PC-3 (cell line): ENCODE data around the gene SUMO3. TPM values are rescaled to one million over a fixed set of nuclear protein-coding genes. Genes with fewer than 3 reads are reported as not detected.

Source experiments
- ATAC-seq: fragments of 200-7000 bp; cut with Tn5 transposase; 2 replicates; pipeline ENCODE4 v1.9.1; 2020; ENCODE audit warnings: mild to moderate bottlenecking, moderate library complexity
- BruUV-seq: library from RNA; stranded (reverse); fragments of 400-500 nt; replicated peaks from 2 replicates; lab custom pipeline; 2021; lab: Mats Ljungman, UMichigan
- CTCF ChIA-PET: fragments of 300-600 bp; sonication (Branson Sonifier 250); formaldehyde crosslinking; loops from one replicate; lab custom pipeline; 2022; ENCODE audit warnings: antibody characterized with exemption; lab: Charles Lee
- POLR2A ChIA-PET: fragments of 300-600 bp; sonication (Branson Sonifier 250); formaldehyde crosslinking; loops from one replicate; lab custom pipeline; 2022; ENCODE audit warnings: antibody characterized with exemption; ENCODE audit not compliant: unreplicated experiment; lab: Charles Lee
- DNase-seq: peaks from one replicate; pipeline ENCODE4 v3.0.0-alpha.2; 2015
- H2AFZ ChIP-seq: fragments of 300-600 bp; sonication (generic); 2 replicates; pipeline ENCODE4 v1.6.0; 2016; ENCODE audit warnings: antibody characterized with exemption, low read length
- H3F3A ChIP-seq: fragments of 300-600 bp; sonication (generic); one replicate; pipeline ENCODE4 v1.6.0; 2017; ENCODE audit warnings: antibody characterized with exemption, low read length, control low read depth, mild to moderate bottlenecking; ENCODE audit not compliant: unreplicated experiment
- H3K27ac ChIP-seq: fragments of 300-600 bp; sonication (generic); 2 replicates; pipeline ENCODE4 v1.5.1; 2016; ENCODE audit warnings: mild to moderate bottlenecking, low read length
- H3K27me3 ChIP-seq: fragments of 300-600 bp; sonication (generic); 2 replicates; pipeline ENCODE4 v1.6.1; 2016; ENCODE audit warnings: low read length, mixed read lengths
- H3K36me3 ChIP-seq: fragments of 300-600 bp; sonication (generic); 2 replicates; pipeline ENCODE4 v1.6.1; 2016; ENCODE audit warnings: low read depth, mixed run types, low read length, mixed read lengths
- H3K4me1 ChIP-seq: fragments of 300-600 bp; sonication (generic); 2 replicates; pipeline ENCODE4 v1.5.1; 2016; ENCODE audit warnings: low read length; ENCODE audit not compliant: insufficient read depth
- H3K4me2 ChIP-seq: fragments of 300-600 bp; sonication (generic); 2 replicates; pipeline ENCODE4 v1.6.0; 2016; ENCODE audit warnings: low read length
- H3K4me3 ChIP-seq: fragments of 300-600 bp; sonication (generic); 2 replicates; pipeline ENCODE4 v1.5.1; 2016; ENCODE audit warnings: mild to moderate bottlenecking, low read length, mixed read lengths
- H3K79me2 ChIP-seq: fragments of 300-600 bp; sonication (generic); 2 replicates; pipeline ENCODE4 v1.6.1; 2017; ENCODE audit warnings: low read length, mixed read lengths
- H3K9ac ChIP-seq: fragments of 300-600 bp; sonication (generic); 2 replicates; pipeline ENCODE4 v1.6.0; 2016; ENCODE audit warnings: mild to moderate bottlenecking, low read length
- H3K9me2 ChIP-seq: fragments of 300-600 bp; sonication (generic); replicated peaks from 2 replicates; pipeline ENCODE4 v1.6.1; 2016; ENCODE audit warnings: mixed run types, low read length, mixed read lengths
- H3K9me3 ChIP-seq: fragments of 300-600 bp; sonication (generic); 2 replicates; pipeline ENCODE4 v1.6.1; 2016; ENCODE audit warnings: low read length, mixed read lengths
- H4K20me1 ChIP-seq: fragments of 300-600 bp; sonication (generic); 2 replicates; pipeline ENCODE4 v1.6.1; 2016; ENCODE audit warnings: low read length, mixed read lengths
- CTCF ChIP-seq: fragments of 300-600 bp; sonication (generic); conservative IDR thresholded peaks from 2 replicates; pipeline ENCODE4 v1.5.1; 2017; ENCODE audit warnings: antibody characterized with exemption, low read depth, mild to moderate bottlenecking, low read length
- EZH2 ChIP-seq: fragments of 300-600 bp; sonication (generic); IDR thresholded peaks from one replicate; pipeline ENCODE4 v1.6.1; 2017; ENCODE audit warnings: antibody characterized with exemption, mild to moderate bottlenecking, low read length; ENCODE audit not compliant: unreplicated experiment
- EZH2phosphoT487 ChIP-seq: fragments of 300-600 bp; sonication (generic); IDR thresholded peaks from 2 replicates; pipeline ENCODE4 v1.6.1; 2018; ENCODE audit warnings: mild to moderate bottlenecking, antibody characterized with exemption, low read length, borderline replicate concordance
- intact Hi-C: fragments of 100-400 bp; cut with micrococcal nuclease; formaldehyde crosslinking; loops from 2 replicates; pipeline ENCODE4 v1.9.0; 2023
- total RNA-seq: library from RNA; depleted of rRNA; stranded (reverse); fragments of >200 nt; gene quantifications from 2 replicates; pipeline ENCODE4 v1.2.3, GENCODE V29; 2014

The SUMO3 gene
- total RNA-seq, 1 experiment from 2014 or later: 242 TPM

- H3K4me3 ChIP-seq: no peak overlapping the region
- ChIA-PET POLR2A (no interaction called here), CTCF (no interaction called here)
- peaks cover 100% of the 10 kb centered on the region for H3K79me2 ChIP-seq
- ATAC-seq: no peak
- peaks cover 26% of the 10 kb centered on the region for H3K4me1 ChIP-seq
- no peak for DNase-seq
- intact Hi-C loops: no loop called here
- H2AFZ ChIP-seq: no peak overlapping the region
- no peak overlapping the region for H3K9ac ChIP-seq
- H3K4me2 ChIP-seq: no peak overlapping the region
- H4K20me1 ChIP-seq: peaks cover 82% of the 10 kb centered on the region
- no peaks in the 10 kb centered on the region for H3K9me2 ChIP-seq
- H3K9me3 ChIP-seq: no peaks in the 10 kb centered on the region
- no peak overlapping the region for H3K27ac ChIP-seq
- no TSS peak for BruUV-seq
- H3K36me3 ChIP-seq: peaks cover 61% of the 10 kb centered on the region
- no peaks in the 10 kb centered on the region for H3F3A ChIP-seq
- H3K27me3 ChIP-seq: no peaks in the 10 kb centered on the region
- TF ChIP-seq EZH2: no peak
- no peak for TF ChIP-seq CTCF
- no peak for TF ChIP-seq EZH2phosphoT487
Observed at GRCh38 chr21:44862869-44863685, 45.2 kb upstream of the SUMO3 start.

GRCh38 chr21:44858791-44859190 is 40.9 kb upstream of the SUMO3 start:
- Histone ChIP-seq H3K27me3 (no peaks in the 10 kb centered on the region), H3K4me1 (no peaks in the 10 kb centered on the region), H3K27ac (no peak overlapping the region), H3K79me2 (peaks cover 100% of the 10 kb centered on the region), H3K9ac (no peak overlapping the region), H4K20me1 (peaks cover 68% of the 10 kb centered on the region), H3K9me3 (no peaks in the 10 kb centered on the region), H3K9me2 (no peaks in the 10 kb centered on the region), H3K36me3 (peaks cover 73% of the 10 kb centered on the region), H3K4me3 (no peak overlapping the region), H2AFZ (no peak overlapping the region), H3K4me2 (no peak overlapping the region), H3F3A (no peaks in the 10 kb centered on the region)
- ATAC-seq (no peak), DNase-seq (no peak)
- POLR2A ChIA-PET: no interaction called here
- no peak for TF ChIP-seq CTCF
- TF ChIP-seq EZH2phosphoT487: no peak
- no peak for TF ChIP-seq EZH2
- CTCF ChIA-PET: no interaction called here
- intact Hi-C loops: no loop called here
- BruUV-seq: no TSS peak

- H3K9me3 ChIP-seq: no peaks in the 10 kb centered on the region
- H3K4me2 ChIP-seq: no peak overlapping the region
- POLR2A ChIA-PET: no interaction called here
- TF ChIP-seq CTCF (no peak), EZH2 (no peak), EZH2phosphoT487 (no peak)
- BruUV-seq: no TSS peak
- H4K20me1 ChIP-seq: peaks cover 64% of the 10 kb centered on the region
- H3K79me2 ChIP-seq: peaks cover 99% of the 10 kb centered on the region
- no peaks in the 10 kb centered on the region for H3K27me3 ChIP-seq
- no peak overlapping the region for H3K27ac ChIP-seq
- H2AFZ ChIP-seq: no peak overlapping the region
- no peaks in the 10 kb centered on the region for H3K4me1 ChIP-seq
- H3K9me2 ChIP-seq: no peaks in the 10 kb centered on the region
- H3K9ac ChIP-seq: no peak overlapping the region
- no peak overlapping the region for H3K4me3 ChIP-seq
- intact Hi-C loops: no loop called here
- DNase-seq (no peak), ATAC-seq (no peak)
- H3K36me3 ChIP-seq: peaks cover 69% of the 10 kb centered on the region
- H3F3A ChIP-seq: no peaks in the 10 kb centered on the region
- CTCF ChIA-PET: no interaction called here
Observed at GRCh38 chr21:44858291-44858690, 40.4 kb upstream of the SUMO3 start.
